Activated naive CD4-positive, alpha-beta T cell treated with Interleukin-2 at 50 U/mL for 16 hours (primary cell): ENCODE results near the gene LAIR1.

Experiments
- DNase-seq: peaks from one replicate; pipeline ENCODE4 v3.0.0-alpha.2; 2020

The LAIR1 gene

DNA sequence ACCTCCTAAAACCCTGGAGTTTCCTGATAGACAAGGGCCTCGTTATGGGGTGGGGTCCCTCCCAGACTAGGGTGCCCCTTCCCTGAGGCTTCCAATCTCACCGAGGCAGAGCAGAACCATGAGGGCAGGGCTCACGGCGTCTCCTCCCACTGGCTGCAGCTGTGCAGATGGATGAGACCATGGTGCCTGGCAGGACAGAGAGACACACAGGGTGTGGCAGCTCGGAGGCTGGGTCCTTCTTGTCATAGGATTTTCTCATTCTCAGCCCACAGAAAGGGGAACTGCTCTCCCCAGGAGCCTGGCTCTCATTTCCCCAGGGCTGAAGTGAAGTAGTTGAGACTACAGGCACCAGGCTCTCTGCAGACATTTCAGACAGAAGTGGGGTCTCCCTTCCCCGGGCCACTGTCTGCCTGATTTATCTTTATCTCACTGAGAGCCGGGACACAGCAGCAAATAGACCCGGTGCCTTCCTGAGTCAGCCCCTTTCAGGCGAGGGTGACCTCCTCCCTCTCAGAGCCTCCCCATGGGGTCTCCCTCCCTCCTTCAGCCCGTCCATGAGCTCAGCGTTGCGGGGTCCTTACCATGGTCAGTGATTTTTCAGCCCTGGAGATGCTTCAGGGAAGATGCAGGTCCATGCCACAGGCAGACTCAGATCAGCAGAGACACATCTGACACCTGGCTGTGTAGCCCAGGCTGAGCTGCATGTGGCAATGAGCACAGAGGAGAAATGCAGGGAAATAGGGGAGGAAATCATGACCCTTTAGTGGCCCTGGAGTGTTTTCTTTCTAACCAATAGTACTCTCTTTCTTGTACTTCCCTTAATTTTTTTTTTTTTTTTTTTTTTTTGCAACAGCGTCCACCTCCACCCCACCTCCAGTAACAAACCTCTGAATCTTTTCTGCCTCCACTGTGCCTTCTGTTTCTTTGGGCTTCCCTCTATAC is 52.0 kb downstream of the LAIR1 start, which contains the start of gene LILRA5:
LILRA5 (minus strand) TSS at position 731 of the 942 bp plus-strand sequence; CDS start at position 584, 147 bp downstream.
- DNase-seq = no peak

DNA sequence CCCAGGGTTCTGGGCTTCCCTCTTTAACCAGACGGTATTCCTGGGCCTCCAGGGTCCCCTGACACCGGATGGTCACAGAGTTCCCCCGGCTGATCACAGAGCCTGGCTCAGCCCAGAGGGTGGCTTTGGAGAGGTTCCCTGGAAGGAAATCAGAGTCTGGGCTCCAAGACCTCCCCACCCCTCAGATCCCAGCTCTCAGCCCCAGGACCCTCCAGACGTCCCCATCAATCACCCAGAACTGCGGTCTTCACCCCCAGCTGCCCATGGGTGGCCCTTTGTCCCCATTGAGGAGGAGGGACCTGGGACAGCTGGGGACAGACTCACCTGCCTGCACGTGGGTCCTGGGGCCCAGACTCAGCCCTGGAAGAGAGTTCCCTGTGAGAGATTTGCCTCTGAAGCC is 52.7 kb downstream of the LAIR1 start:
- DNase-seq = no peak

DNA sequence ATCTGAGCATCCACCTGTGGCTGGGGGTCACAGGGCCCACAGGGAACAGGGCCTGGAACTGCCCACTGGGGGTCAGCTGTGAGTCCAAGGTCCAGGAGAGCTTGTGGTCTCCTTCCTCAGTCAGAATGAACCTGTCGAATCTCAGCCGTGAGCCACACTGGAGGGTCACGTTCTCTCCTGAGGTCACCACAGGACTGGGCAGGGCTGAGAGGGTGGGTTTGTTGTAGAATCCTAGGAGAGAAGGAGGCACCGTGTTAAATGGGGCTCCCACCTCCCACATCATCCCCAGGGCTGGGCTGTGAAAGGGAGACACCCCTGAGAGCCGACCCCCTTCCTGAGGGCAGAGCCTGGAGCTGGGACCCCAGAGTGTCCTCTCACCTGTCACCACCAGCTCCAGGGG is 53.2 kb downstream of the LAIR1 start:
- DNase-seq = no peak

DNA sequence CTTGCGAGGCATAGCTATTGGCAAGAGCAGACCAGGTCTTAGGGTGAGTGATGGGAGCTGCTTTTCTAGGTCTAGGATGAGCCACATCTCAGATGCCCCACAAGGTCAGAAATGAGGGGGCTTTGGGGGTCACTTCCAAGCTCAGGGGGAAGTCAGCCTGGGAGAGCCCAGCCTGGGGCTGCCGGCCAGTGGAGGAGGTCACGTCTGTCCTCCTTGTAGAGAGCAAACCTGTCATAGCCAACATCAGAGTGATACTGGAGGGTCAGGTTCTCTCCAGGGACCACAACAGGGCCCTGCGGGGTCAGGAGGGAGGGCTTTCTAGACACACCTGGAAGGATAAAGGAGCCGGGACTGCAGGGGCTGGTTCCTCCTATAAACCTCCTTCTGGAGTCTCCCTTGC is 54.2 kb downstream of the LAIR1 start:
- no peak for DNase-seq

DNA sequence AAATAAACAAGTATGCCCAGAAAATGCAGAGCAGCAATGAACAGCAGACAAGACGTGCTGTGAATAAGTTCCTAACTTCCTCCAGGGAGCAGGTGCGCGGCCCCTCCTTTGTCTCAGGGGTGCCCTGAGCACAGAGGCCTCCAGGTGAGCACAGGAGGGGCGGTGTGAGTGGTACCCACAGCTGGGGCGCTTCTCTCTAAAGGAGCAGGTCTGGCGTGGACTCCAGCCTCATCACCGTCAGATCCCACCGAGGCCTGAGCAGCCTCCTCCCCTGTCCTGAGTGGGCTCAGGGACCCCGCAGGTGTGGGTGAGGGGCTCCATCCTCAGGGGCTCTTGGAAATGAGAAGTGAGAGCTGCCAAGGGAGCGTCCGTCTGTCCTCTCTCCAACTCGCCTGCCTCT is 54.9 kb downstream of the LAIR1 start:
- no peak for DNase-seq

DNA sequence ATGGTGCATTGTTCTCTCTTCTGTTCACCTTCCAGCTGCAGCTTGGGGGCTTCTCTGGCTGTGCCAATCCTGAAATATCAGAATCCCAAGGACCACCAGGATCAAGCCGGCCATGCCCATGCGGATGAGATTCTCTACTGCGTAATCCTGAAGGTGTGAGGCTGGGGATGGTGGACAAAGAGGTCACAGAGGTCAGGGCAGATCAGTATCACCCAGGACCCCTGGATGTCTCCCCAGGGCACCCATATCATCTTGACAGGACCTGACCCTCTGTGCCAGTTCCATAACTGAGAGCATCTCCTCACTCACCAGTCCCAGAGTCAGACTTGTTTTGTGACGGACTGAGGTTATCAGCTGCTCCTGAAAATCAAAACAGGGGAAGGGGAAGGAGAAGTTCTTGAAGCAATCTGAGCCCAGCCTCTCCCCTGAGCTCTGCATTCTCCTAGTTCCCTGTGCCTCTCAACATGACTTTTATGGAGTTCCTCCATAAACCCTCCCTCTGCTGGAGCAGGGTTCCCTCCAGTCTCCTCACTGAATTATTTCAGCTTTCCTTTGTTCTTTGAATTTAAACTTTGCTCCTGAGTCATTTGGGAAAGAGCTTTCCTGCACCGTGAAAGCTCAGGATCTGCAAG is 57.2 kb downstream of the LAIR1 start:
- DNase-seq = no peak

DNA sequence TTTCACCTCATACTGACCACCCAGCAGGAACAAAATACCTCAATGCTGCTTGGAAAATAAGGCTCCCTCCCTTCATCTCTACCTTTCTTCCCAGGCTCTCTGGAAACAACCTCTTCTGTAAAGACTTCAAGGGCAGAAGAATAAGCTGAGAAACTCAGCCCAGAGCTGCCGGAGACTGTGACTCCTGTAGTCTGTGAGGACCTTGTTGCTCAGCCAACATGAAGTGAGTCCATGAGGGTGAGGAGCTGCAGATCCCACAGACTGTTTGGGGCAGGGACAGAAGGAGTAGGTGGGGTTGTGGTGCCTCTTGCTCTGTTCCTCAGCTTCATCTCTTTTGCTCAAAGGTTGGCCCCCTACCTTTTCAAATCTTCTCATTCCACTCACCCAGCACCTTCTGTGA is 59.6 kb downstream of the LAIR1 start:
- no peak for DNase-seq

DNA sequence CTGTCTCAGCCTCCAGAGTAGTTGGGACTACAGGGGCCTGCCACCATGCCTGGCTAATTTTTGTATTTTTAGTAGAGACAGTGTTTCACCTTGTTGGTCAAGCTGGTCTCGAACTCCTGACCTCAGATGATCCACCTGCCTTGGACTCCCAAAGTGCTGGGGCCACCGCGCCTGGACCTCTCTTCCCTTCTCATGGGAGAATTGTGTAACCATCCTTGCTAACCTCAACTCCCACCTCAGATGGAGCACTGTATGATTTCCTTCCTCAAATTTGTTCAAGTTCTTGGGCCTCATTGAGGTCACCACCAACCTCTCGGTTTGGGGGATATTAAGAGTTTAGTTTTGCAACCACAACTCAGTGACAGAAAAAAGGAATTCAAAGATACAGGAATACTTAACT is 62.5 kb downstream of the LAIR1 start:
- no peak for DNase-seq
